Measurements from ENCODE around the gene RBBP4.

DNA sequence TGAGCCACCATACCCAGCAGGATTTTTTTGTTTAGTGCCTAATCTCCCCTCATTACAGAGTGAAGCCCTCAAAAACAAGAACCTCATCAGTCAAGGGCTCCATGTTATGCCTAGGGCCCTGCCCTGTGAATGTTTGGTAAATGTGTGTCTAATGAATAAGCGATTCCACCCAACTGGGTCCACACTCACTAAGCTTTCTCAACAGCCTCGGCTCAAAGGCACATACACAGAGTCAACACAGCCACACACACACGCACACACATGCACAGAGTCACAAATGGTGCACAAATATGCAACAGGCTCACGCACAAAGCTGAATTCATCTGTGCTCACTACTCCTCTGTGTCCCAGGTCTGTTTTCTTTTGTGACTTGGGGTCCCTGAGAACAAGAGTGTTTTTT, 63.3 kb downstream of the RBBP4 start:
- TF ChIP-seq, protein P1, sequence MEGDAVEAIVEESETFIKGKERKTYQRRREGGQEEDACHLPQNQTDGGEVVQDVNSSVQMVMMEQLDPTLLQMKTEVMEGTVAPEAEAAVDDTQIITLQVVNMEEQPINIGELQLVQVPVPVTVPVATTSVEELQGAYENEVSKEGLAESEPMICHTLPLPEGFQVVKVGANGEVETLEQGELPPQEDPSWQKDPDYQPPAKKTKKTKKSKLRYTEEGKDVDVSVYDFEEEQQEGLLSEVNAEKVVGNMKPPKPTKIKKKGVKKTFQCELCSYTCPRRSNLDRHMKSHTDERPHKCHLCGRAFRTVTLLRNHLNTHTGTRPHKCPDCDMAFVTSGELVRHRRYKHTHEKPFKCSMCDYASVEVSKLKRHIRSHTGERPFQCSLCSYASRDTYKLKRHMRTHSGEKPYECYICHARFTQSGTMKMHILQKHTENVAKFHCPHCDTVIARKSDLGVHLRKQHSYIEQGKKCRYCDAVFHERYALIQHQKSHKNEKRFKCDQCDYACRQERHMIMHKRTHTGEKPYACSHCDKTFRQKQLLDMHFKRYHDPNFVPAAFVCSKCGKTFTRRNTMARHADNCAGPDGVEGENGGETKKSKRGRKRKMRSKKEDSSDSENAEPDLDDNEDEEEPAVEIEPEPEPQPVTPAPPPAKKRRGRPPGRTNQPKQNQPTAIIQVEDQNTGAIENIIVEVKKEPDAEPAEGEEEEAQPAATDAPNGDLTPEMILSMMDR (tag by site-specific recombination; IDR thresholded peaks at IDR 0.05), result no peak
- no peak for TF ChIP-seq ZNF121 (tag by site-specific recombination; IDR thresholded peaks at IDR 0.05)

Data from HEK293 (cell line).